ENCODE results near the gene CYFIP1. TPM values are rescaled to one million over a fixed set of nuclear protein-coding genes. Genes with fewer than 3 reads are reported as not detected.

Gene CYFIP1
- total and polyA plus RNA-seq, 2 of the 8 experiments (the other 6 are each of a cell fraction or from before 2014, with no cell fraction given) = 38.6 to 81.7 TPM

DNA sequence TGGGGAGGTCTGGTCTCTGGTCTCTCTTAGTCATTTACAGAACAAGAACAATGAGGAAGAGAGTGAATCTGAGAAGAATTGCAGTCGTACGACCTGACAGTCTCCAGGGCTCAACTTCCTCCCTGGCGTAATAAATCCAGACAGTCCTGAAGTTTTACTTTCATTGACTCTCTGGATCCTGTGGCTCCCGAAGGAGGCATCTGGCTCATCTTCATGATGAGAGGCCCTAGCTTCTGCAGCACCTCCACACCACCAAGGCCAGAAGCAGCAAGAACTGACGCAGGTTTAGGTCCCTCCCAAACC, 11.8 kb upstream of the CYFIP1 start:
- Histone ChIP-seq H2BK120ac (replicated peaks; ENCODE audit: low read depth, low read length) (no peak overlapping the region), H2AFZ (ENCODE audit: low read length) (no peak overlapping the region), H3K4ac (replicated peaks; ENCODE audit: insufficient read length, low read depth, low read length) (no peak overlapping the region), H3K4me1 (replicated peaks in 1 of 4; ENCODE audit: control insufficient read depth in 3 of 4, insufficient read depth in 4 of 4, low read length in 3 of 4) (no peaks in the 10 kb centered on the region), H3K4me2 (ENCODE audit: insufficient read depth in 1 of 2, low read depth in 2 of 2, low read length in 2 of 2) (no peak overlapping the region), H4K8ac (ENCODE audit: extremely low read depth, insufficient read depth, low read length) (no peak overlapping the region), H3K4me3 (ENCODE audit: extremely low read depth in 1 of 4, insufficient read depth in 2 of 4, low read depth in 3 of 4, low read length in 4 of 4) (no peak overlapping the region), H3K56ac (replicated peaks; ENCODE audit: insufficient read length, low read depth, low read length) (no peak overlapping the region), H4K5ac (ENCODE audit: insufficient read length, low read depth, low read length) (no peak overlapping the region), H3K79me1 (ENCODE audit: low read depth, low read length) (no peaks in the 10 kb centered on the region), H2BK20ac (ENCODE audit: low read length) (no peak overlapping the region), H2BK12ac (ENCODE audit: low read depth, low read length) (no peak overlapping the region), H4K20me1 (replicated peaks in 1 of 2; ENCODE audit: control insufficient read depth in 1 of 2, insufficient read depth in 2 of 2, low read length in 2 of 2) (no peaks in the 10 kb centered on the region), H3K36me3 (ENCODE audit: control insufficient read depth in 2 of 4, insufficient read depth in 4 of 4, low read length in 3 of 4) (no peaks in the 10 kb centered on the region; a peak in 1 of 8 replicates), H2AK5ac (ENCODE audit: low read depth, low read length) (no peak overlapping the region), H3K9me3 (ENCODE audit: insufficient read depth in 2 of 2, low read depth in 1 of 2, low read length in 1 of 2) (no peaks in the 10 kb centered on the region), H3K79me2 (ENCODE audit: control insufficient read depth in 1 of 2, insufficient read depth in 2 of 2, low read length in 2 of 2) (no peaks in the 10 kb centered on the region), H3K18ac (ENCODE audit: extremely low read depth, low read length) (no peak overlapping the region), H3K14ac (ENCODE audit: insufficient read length) (no peak overlapping the region), H3K23ac (ENCODE audit: insufficient read length) (no peak overlapping the region), H3K9ac (replicated peaks in 1 of 4; ENCODE audit: extremely low read depth in 1 of 4, low read depth in 3 of 4, low read length in 3 of 4) (no peak overlapping the region), H4K91ac (replicated peaks; ENCODE audit: insufficient read length, low read length) (no peak overlapping the region), H3K23me2 (ENCODE audit: low read depth, low read length) (no peaks in the 10 kb centered on the region), H2BK5ac (ENCODE audit: low read depth, low read length) (no peak overlapping the region), H3K27ac (ENCODE audit: low read depth, low read length) (no peak overlapping the region), H2BK15ac (ENCODE audit: low read length) (no peak overlapping the region), H3K27me3 (replicated peaks in 1 of 4; ENCODE audit: control insufficient read depth in 3 of 4, extremely low read depth in 1 of 4, insufficient read depth in 3 of 4, low read length in 3 of 4) (no peaks in the 10 kb centered on the region)
- WGBS, 2 experiments (ENCODE audit: extremely low coverage in 1 of 2, insufficient coverage in 1 of 2, insufficient read length in 1 of 2, insufficient replicate concordance in 2 of 2, low coverage in 1 of 2, low lambda C conversion rate in 2 of 2, missing lambda C conversion rate in 1 of 2) = 90% methylated on average over 5 of the region's 5 CpGs; no CpG with 5 or more reads in 1 of the 2 experiments
- ChIA-PET CTCF (ENCODE audit: partially characterized antibody) (no interaction called here), POLR2A (ENCODE audit: partially characterized antibody) (no interaction called here)
- no peak for DNase-seq (ENCODE audit: low read depth in 1 of 2, low spot score in 2 of 2)
- no peak for FAIRE-seq
- TF ChIP-seq POLR2AphosphoS5 (IDR thresholded peaks at IDR 0.05; ENCODE audit: low read depth, low read length) (no peak), GABPA (IDR thresholded peaks at IDR 0.05; ENCODE audit: borderline replicate concordance, insufficient read depth, low read length) (no peak), SUZ12 (IDR thresholded peaks at IDR 0.05; ENCODE audit: low read length) (no peak)

Data from H1 (cell line).